Uterus (tissue), 4 donors: ENCODE measurements around the gene DCAF8. TPM values are rescaled to one million over a fixed set of nuclear protein-coding genes. Genes with fewer than 3 reads are reported as not detected.
A peak's percentile ranks its signal among the peaks of the same experiment; 100 is the strongest.

Experiments used
- DNase-seq, 2 donors: peaks; one replicate each; pipeline ENCODE4 v3.0.0-alpha.2; 2019 to 2020
- H3K27ac ChIP-seq, 2 donors: fragments of 200-600 bp; sonication (generic); 1 replicate in 1 of 2; 2 replicates in 1 of 2; pipeline ENCODE4 v1.5.1; 2016 to 2018
- H3K27me3 ChIP-seq, 2 donors: fragments of 200-600 bp; sonication (generic); one replicate each; pipeline ENCODE4 v1.5.1; 2018 to 2019; ENCODE audit warnings: control low read depth in 1 of 2
- H3K36me3 ChIP-seq, 2 donors: fragments of 200-600 bp; sonication (generic); one replicate each; pipeline ENCODE4 v1.5.1; 2019; ENCODE audit warnings: control low read depth in 1 of 2
- H3K4me1 ChIP-seq, 2 donors: fragments of 200-600 bp; sonication (generic); one replicate each; pipeline ENCODE4 v1.5.1; 2018 to 2019; ENCODE audit warnings: control low read depth in 1 of 2
- H3K4me3 ChIP-seq, 2 donors: fragments of 200-600 bp; sonication (generic); 1 replicate in 1 of 2; 2 replicates in 1 of 2; pipeline ENCODE4 v1.5.1; 2018 to 2019; ENCODE audit warnings: mild to moderate bottlenecking in 1 of 2
- H3K9me3 ChIP-seq, 2 donors: fragments of 200-600 bp; sonication (generic); one replicate each; pipeline ENCODE4 v1.5.1; 2019; ENCODE audit warnings: control low read depth in 1 of 2
- POLR2A ChIP-seq, 2 donors: fragments of 450-650 bp; IDR thresholded peaks; one replicate each; pipeline ENCODE4 v1.6.1; 2016; ENCODE audit warnings: antibody characterized with exemption in 2 of 2, mild to moderate bottlenecking in 1 of 2, moderate library complexity in 1 of 2
- intact Hi-C: fragments of 100-400 bp; cut with DNase I; formaldehyde crosslinking; loops from one replicate; pipeline ENCODE4 v1.15.1; 2023; ENCODE audit warnings: low total_unique reads
- total RNA-seq, 4 donors: library from RNA; depleted of rRNA in 3 of 4; stranded (reverse); fragments of >200 nt in 3 of 4; gene quantifications; one replicate each; pipeline versions ENCODE4 v1.1.0 to v1.2.4, GENCODE V29; 2014 to 2023
- TF ChIP-seq, protein P1 (sequence below), 4 experiments: fragments of 200-600 bp in 2 of 4; fragments of 450-650 bp in 2 of 4; sonication (generic) in 2 of 4; IDR thresholded peaks; one replicate each; pipeline ENCODE4 v1.5.1; 2016 to 2019; ENCODE audit warnings: antibody characterized with exemption in 4 of 4, mild to moderate bottlenecking in 2 of 4, moderate library complexity in 1 of 4
- donor health status: DM: yes; HTN: yes; CAD: no.

Gene DCAF8
- total RNA-seq, 4 donors from 2014 or later: 36.8 to 167 (median 94.8) TPM

DNA sequence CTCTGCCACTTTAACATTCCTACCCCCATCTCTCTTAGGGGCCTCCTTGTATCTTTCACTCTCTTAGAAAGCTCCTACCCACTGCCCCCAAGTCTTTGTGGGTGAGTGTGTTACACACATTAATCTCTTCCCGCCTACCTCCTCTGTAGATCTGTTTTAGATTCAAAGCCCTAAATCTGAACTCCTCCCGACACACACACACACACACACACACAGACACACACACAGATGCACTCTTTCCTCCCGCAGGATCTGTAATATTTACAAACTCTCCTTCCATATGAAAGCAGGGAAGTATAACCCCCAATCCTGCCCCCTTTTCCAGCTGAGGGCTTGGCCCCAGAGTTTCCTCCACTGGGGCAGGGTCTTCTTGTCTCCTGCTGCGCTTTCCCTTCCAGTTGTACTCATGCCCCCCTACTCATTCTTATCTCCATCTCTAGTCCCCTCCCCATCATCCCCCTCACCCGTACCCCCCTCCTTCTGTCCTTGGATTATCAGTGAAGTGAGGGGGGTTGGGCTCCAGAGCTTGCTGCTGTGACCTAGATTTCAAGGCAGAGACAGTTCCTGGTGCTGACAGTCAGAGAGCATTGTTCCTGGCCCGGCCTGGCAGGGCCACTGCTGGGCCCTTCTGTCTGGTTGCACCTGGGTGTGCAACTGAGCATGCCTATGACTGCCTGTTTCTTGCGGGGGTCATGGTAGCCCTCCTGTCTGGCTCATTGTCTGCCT, 52.9 kb downstream of the DCAF8 start:
- Histone ChIP-seq H3K4me3 (no peak overlapping the region), H3K27me3 (no peaks in the 10 kb centered on the region), H3K4me1 (peaks cover 0 to 5% of the 10 kb centered on the region in 2 donors), H3K9me3 (no peaks in the 10 kb centered on the region), H3K27ac (peak overlapping the region; percentile 5 to 77), H3K36me3 (no peaks in the 10 kb centered on the region)
- intact Hi-C loops: loop anchor here (10.0 kb wide), 1 partner anchor 1005 kb away; the partner anchor contains the start of gene FCER1G
- TF ChIP-seq, protein P1, sequence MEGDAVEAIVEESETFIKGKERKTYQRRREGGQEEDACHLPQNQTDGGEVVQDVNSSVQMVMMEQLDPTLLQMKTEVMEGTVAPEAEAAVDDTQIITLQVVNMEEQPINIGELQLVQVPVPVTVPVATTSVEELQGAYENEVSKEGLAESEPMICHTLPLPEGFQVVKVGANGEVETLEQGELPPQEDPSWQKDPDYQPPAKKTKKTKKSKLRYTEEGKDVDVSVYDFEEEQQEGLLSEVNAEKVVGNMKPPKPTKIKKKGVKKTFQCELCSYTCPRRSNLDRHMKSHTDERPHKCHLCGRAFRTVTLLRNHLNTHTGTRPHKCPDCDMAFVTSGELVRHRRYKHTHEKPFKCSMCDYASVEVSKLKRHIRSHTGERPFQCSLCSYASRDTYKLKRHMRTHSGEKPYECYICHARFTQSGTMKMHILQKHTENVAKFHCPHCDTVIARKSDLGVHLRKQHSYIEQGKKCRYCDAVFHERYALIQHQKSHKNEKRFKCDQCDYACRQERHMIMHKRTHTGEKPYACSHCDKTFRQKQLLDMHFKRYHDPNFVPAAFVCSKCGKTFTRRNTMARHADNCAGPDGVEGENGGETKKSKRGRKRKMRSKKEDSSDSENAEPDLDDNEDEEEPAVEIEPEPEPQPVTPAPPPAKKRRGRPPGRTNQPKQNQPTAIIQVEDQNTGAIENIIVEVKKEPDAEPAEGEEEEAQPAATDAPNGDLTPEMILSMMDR (IDR thresholded peaks at IDR 0.05): no peak
- TF ChIP-seq POLR2A (IDR thresholded peaks at IDR 0.05): no peak
- no peak for DNase-seq

- intact Hi-C loops: loop anchor here (10.0 kb wide), 1 partner anchor 1006 kb away; the partner anchor contains the start of gene FCER1G
- Histone ChIP-seq H3K27ac (peak overlapping the region; percentile 5 to 77), H3K9me3 (no peaks in the 10 kb centered on the region), H3K27me3 (no peaks in the 10 kb centered on the region), H3K4me1 (peaks cover 0 to 5% of the 10 kb centered on the region in 2 donors), H3K4me3 (no peak overlapping the region), H3K36me3 (no peaks in the 10 kb centered on the region)
- no peak for DNase-seq
- no peak for TF ChIP-seq POLR2A (IDR thresholded peaks at IDR 0.05)
- TF ChIP-seq, protein P1 (IDR thresholded peaks at IDR 0.05): no peak
These were observed 53.6 kb downstream of the DCAF8 start for GRCh38 chr1:160208557-160209320.

GRCh38 chr1:160207771-160208556, 54.4 kb downstream of the DCAF8 start:
- Histone ChIP-seq H3K4me1 (peaks cover 0 to 5% of the 10 kb centered on the region in 2 donors), H3K27ac (peak overlapping the region; percentile 5 to 77), H3K36me3 (no peaks in the 10 kb centered on the region), H3K4me3 (no peak overlapping the region), H3K27me3 (no peaks in the 10 kb centered on the region), H3K9me3 (no peaks in the 10 kb centered on the region)
- intact Hi-C loops: loop anchor here (10.0 kb wide), 1 partner anchor 1007 kb away; the partner anchor contains the start of gene FCER1G
- no peak for TF ChIP-seq POLR2A (IDR thresholded peaks at IDR 0.05)
- TF ChIP-seq, protein P1 (IDR thresholded peaks at IDR 0.05): no peak
- no peak for DNase-seq

DNA sequence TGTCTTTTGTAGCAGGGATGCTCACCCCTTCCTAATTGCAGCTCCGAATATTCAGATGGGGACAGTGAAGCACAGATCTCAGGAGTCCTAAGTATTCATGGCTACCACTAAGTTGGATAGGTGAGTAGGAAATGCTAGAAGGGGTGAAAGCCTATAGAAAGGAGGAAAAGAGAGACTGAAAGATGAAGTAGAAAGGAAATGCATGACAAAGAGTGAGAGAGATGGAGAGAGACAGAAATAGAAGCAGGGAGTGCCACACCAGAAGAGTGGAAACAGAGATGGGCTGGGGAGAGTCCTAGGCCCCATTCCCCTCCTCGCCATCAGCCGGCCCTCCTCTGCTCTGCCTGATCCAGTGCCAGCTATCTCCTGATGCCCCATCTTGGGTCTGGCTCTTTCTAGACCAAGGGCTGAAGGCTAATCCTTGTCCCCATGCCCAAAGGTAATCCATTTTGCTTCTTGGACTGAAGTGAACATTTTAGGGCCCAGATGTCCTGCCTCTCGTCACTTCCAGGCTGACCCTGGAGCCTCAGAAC, 55.2 kb downstream of the DCAF8 start:
- Histone ChIP-seq H3K9me3 (no peaks in the 10 kb centered on the region), H3K27ac (peak overlapping the region; percentile 77 to 89), H3K36me3 (no peaks in the 10 kb centered on the region), H3K4me3 (no peak overlapping the region), H3K4me1 (peaks cover 0 to 5% of the 10 kb centered on the region in 2 donors), H3K27me3 (no peaks in the 10 kb centered on the region)
- no peak for DNase-seq
- intact Hi-C loops: loop anchor here (10.0 kb wide), 1 partner anchor 1008 kb away; the partner anchor contains the start of gene FCER1G
- no peak for TF ChIP-seq POLR2A (IDR thresholded peaks at IDR 0.05)
- TF ChIP-seq, protein P1 (IDR thresholded peaks at IDR 0.05): no peak
